MCF 10A (cell line): ENCODE results near the gene FAM240B. TPM values are rescaled to one million over a fixed set of nuclear protein-coding genes. Genes with fewer than 3 reads are reported as not detected.

Experiments
- BruUV-seq: library from RNA; stranded (reverse); fragments of 400-500 nt; replicated peaks from 2 replicates; lab custom pipeline; 2021; lab: Mats Ljungman, UMichigan
- CTCF ChIA-PET: fragments of 300-600 bp; sonication (Branson Sonifier 250); formaldehyde crosslinking; extraction: SDS; loops from one replicate; lab custom pipeline; 2021; ENCODE audit warnings: antibody characterized with exemption, inconsistent platforms; lab: Yijun Ruan, JAX
- POLR2A ChIA-PET: fragments of 300-600, 350-650 bp; sonication (Branson Sonifier 250); formaldehyde crosslinking; extraction: SDS; loops from one replicate; lab custom pipeline; 2020; ENCODE audit warnings: antibody characterized with exemption, inconsistent platforms; lab: Yijun Ruan, JAX
- DNase-seq: peaks from one replicate; pipeline ENCODE4 v3.0.0-alpha.2; 2018; ENCODE audit not compliant: unreplicated experiment
- H3K27ac Mint-ChIP-seq: one replicate; pipeline ENCODE4 v1.8.0; 2022; ENCODE audit warnings: mild to moderate bottlenecking, low read depth, mixed read lengths; ENCODE audit not compliant: unreplicated experiment
- H3K27me3 Mint-ChIP-seq: one replicate; pipeline ENCODE4 v1.8.0; 2022; ENCODE audit warnings: mixed read lengths; ENCODE audit not compliant: insufficient read depth, unreplicated experiment
- H3K36me3 Mint-ChIP-seq: one replicate; pipeline ENCODE4 v1.8.0; 2022; ENCODE audit warnings: mild to moderate bottlenecking, moderate library complexity, mixed read lengths; ENCODE audit not compliant: insufficient read depth, unreplicated experiment
- H3K4me1 Mint-ChIP-seq: one replicate; pipeline ENCODE4 v1.8.0; 2022; ENCODE audit warnings: mixed read lengths; ENCODE audit not compliant: insufficient read depth, unreplicated experiment
- H3K4me3 Mint-ChIP-seq: one replicate; pipeline ENCODE4 v1.8.0; 2022; ENCODE audit warnings: mild to moderate bottlenecking, moderate library complexity, mixed read lengths; ENCODE audit not compliant: unreplicated experiment
- H3K9me3 Mint-ChIP-seq: one replicate; pipeline ENCODE4 v1.8.0; 2022; ENCODE audit warnings: mixed read lengths; ENCODE audit not compliant: unreplicated experiment
- intact Hi-C: fragments of 100-400 bp; cut with micrococcal nuclease; formaldehyde crosslinking; loops from 2 replicates; pipeline ENCODE4 v1.14.1; 2022
- total RNA-seq: library from RNA; stranded (reverse); gene quantifications from 2 replicates; pipeline ENCODE4 v1.2.3, GENCODE V29; 2022
- TF ChIP-seq, protein P1 (sequence below): fragments of 200-600 bp; IDR thresholded peaks from one replicate; pipeline ENCODE4 v1.8.0; 2022; ENCODE audit warnings: antibody characterized with exemption, mild to moderate bottlenecking; ENCODE audit not compliant: unreplicated experiment

FAM240B gene
- total RNA-seq, 1 experiment from 2014 or later = not detected

DNA sequence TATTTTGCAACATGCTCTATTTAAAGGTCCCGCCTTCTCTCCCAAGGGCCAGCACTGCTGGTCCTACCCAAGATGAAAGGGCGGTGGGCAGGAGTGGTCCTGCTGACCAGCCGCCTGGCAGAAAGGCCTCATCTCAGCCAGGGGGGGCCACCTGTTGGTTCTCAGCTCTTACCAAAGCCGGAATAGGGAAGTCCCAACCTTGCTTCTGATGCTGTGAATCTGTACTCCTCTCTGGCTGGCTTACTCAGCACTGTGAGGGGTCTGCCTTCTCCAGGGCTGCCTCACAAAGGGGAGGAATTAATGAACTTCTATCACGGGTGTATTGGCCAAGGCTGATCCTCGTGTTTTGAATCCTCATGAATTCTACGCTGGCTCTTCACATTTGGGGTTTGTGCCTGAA, 13.6 kb upstream of the FAM240B start:
- CTCF ChIA-PET = interaction anchor here (0.6 kb wide), 1 partner anchor 100 kb away, joined by 3 read pairs; no protein-coding TSS in a partner anchor

DNA sequence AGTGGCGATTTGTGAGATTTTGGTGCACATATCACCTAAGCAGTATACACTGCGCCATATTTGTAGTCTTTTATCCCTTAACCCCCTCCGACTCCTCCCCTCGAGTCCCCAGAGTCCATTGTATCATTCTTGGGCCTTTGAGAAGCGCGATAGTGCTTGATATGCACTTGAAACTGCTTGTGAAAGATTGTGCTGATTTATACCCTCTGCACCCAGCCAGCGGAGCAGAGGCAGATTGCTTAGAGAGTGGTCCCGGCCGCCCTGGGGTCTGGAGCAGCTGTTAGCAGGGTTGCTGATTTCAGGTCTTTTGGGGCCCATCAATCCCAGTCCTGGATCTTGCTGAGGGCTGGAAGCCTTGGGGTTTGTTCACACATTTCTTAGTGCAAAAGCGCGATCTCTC, 13.0 kb upstream of the FAM240B start:
- TF ChIP-seq, protein P1, sequence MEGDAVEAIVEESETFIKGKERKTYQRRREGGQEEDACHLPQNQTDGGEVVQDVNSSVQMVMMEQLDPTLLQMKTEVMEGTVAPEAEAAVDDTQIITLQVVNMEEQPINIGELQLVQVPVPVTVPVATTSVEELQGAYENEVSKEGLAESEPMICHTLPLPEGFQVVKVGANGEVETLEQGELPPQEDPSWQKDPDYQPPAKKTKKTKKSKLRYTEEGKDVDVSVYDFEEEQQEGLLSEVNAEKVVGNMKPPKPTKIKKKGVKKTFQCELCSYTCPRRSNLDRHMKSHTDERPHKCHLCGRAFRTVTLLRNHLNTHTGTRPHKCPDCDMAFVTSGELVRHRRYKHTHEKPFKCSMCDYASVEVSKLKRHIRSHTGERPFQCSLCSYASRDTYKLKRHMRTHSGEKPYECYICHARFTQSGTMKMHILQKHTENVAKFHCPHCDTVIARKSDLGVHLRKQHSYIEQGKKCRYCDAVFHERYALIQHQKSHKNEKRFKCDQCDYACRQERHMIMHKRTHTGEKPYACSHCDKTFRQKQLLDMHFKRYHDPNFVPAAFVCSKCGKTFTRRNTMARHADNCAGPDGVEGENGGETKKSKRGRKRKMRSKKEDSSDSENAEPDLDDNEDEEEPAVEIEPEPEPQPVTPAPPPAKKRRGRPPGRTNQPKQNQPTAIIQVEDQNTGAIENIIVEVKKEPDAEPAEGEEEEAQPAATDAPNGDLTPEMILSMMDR = no peak
- intact Hi-C loops = no loop called here
- POLR2A ChIA-PET = no interaction called here
- H3K27ac Mint-ChIP-seq = no peak overlapping the region
- CTCF ChIA-PET = no interaction called here
- H3K27me3 Mint-ChIP-seq = no peaks in the 10 kb centered on the region
- no peak for DNase-seq
- H3K36me3 Mint-ChIP-seq = no peaks in the 10 kb centered on the region
- no peak overlapping the region for H3K4me3 Mint-ChIP-seq
- no peaks in the 10 kb centered on the region for H3K9me3 Mint-ChIP-seq
- no TSS peak for BruUV-seq
- H3K4me1 Mint-ChIP-seq = no peaks in the 10 kb centered on the region

More for the DNA sequence above, 13.6 kb upstream of the FAM240B start:
- Mint-ChIP-seq H3K4me1 (no peaks in the 10 kb centered on the region), H3K27ac (no peak overlapping the region), H3K9me3 (no peaks in the 10 kb centered on the region), H3K27me3 (no peaks in the 10 kb centered on the region), H3K36me3 (no peaks in the 10 kb centered on the region), H3K4me3 (no peak overlapping the region)
- POLR2A ChIA-PET = no interaction called here
- DNase-seq = no peak
- TF ChIP-seq, protein P1 = no peak
- intact Hi-C loops = no loop called here
- BruUV-seq = no TSS peak

DNA sequence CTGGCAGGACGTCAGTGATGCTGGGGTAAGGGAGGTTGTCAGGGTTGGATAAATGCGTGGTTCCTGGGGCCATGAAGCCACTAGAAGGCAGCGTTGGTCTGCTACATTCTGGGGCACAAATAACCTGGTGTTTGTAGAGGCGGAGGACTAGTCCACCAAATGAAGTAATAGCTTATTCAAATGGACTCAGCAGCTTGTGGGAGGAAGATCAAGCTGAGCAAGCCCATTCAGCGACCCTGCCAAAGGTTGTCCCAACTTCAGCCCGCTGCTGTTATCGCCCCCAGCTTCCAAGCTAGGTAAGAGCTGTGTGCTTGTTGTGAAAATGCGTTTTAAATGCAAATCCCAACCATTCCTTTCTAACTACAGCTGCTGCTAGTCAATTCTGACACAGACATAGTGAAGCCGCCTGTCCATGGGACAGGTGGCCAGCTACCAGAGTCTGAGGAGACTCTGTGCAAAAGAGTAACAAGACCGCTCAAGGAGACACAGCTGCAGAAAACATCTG, 7.6 kb upstream of the FAM240B start:
- POLR2A ChIA-PET = no interaction called here
- TF ChIP-seq, protein P1 = peak; percentile 54
- Mint-ChIP-seq H3K9me3 (no peaks in the 10 kb centered on the region), H3K4me1 (no peaks in the 10 kb centered on the region), H3K36me3 (no peaks in the 10 kb centered on the region), H3K27ac (no peak overlapping the region), H3K4me3 (no peak overlapping the region), H3K27me3 (no peaks in the 10 kb centered on the region)
- BruUV-seq = no TSS peak
- peak; percentile 82 for DNase-seq
- CTCF ChIA-PET = interaction anchor here (0.9 to 2.0 kb wide), 5 partner anchors 9 to 18 kb away, joined by 3 to 14 read pairs (median 4); no protein-coding TSS in a partner anchor
- intact Hi-C loops = no loop called here

DNA sequence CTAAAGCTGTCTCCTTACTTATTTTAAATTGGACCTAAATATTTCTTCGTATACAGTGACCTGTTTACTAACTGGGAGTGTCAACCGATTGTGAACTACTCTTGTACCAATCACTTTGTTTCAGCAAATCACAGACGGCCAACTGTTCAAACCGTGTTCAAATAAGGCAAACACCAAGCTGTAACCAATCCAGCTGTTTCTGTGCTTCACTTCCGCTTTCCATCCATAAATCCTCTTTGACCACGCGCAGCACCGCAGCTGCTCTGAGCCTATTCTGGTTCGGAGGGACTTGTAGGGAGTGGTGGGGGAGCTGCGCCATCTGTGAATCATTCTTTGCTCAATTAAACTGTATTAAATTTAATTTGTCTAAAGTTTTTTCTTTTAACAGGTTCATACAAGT, 4.8 kb upstream of the FAM240B start:
- no peak overlapping the region for H3K27ac Mint-ChIP-seq
- BruUV-seq = no TSS peak
- POLR2A ChIA-PET = no interaction called here
- H3K4me1 Mint-ChIP-seq = no peaks in the 10 kb centered on the region
- intact Hi-C loops = no loop called here
- no peak overlapping the region for H3K4me3 Mint-ChIP-seq
- no peak for DNase-seq
- no peaks in the 10 kb centered on the region for H3K9me3 Mint-ChIP-seq
- no peaks in the 10 kb centered on the region for H3K36me3 Mint-ChIP-seq
- CTCF ChIA-PET = interaction anchor here (1.0 kb wide), 1 partner anchor 21 kb away, joined by 3 read pairs; no protein-coding TSS in a partner anchor
- TF ChIP-seq, protein P1 = no peak
- no peaks in the 10 kb centered on the region for H3K27me3 Mint-ChIP-seq
